Measurements from ENCODE around the gene RNU6-1. TPM values are rescaled to one million over a fixed set of nuclear protein-coding genes. Genes with fewer than 3 reads are reported as not detected.

RNU6-1 gene
- total RNA-seq, 1 experiment from 2014 or later = not detected

- H3K4me1 ChIP-seq (ENCODE audit: control insufficient read depth in 1 of 2, insufficient read depth in 2 of 2, low read length in 2 of 2) = no peaks in the 10 kb centered on the region
Measured at GRCh38 chr15:67825881-67826716, 13.7 kb downstream of the RNU6-1 start.

GRCh38 chr15:67824976-67825880, 14.6 kb downstream of the RNU6-1 start, which contains the start of gene SKOR1:
Gene SKOR1, plus strand, starts transcription at chr15:67825509. Its CDS starts 94 bp downstream, at chr15:67825603.
- no peaks in the 10 kb centered on the region for H3K9me2 ChIP-seq (ENCODE audit: insufficient read depth)
- no peaks in the 10 kb centered on the region for H3K27me3 ChIP-seq (ENCODE audit: insufficient read depth, low read length)
- no peaks in the 10 kb centered on the region for H3K36me3 ChIP-seq (ENCODE audit: control insufficient read depth in 1 of 2, insufficient read depth in 2 of 2, low read length in 2 of 2)
- intact Hi-C loops (cut with micrococcal nuclease) = no loop called here
- DNase-seq (ENCODE audit: low read depth, low spot score) = no peak
- H3K4me2 ChIP-seq (ENCODE audit: low read length) = no peak within 1 kb of the TSS
- H4K20me1 ChIP-seq (ENCODE audit: insufficient read depth) = no peaks in the 10 kb centered on the region
- no peak for TF ChIP-seq ZFX (IDR thresholded peaks at IDR 0.05)
- TF ChIP-seq CTCF (IDR thresholded peaks at IDR 0.05 in 2 of 3, conservative IDR thresholded peaks at IDR 0.05 in 1 of 3; ENCODE audit: borderline replicate concordance in 1 of 3, insufficient read depth in 1 of 3, low read depth in 2 of 3, low read length in 2 of 3) = no peak
- TF ChIP-seq POLR2AphosphoS5 (IDR thresholded peaks at IDR 0.05; ENCODE audit: low read depth, low read length) = no peak
- no peak for TF ChIP-seq CEBPB (IDR thresholded peaks at IDR 0.05; ENCODE audit: low read depth)
- no peak for TF ChIP-seq POLR2A (IDR thresholded peaks at IDR 0.05; ENCODE audit: borderline replicate concordance, extremely low read depth, insufficient read depth, insufficient read length)
- TF ChIP-seq SIN3A (IDR thresholded peaks at IDR 0.05; ENCODE audit: low read depth) = no peak
- no peak for TF ChIP-seq FOSL1 (IDR thresholded peaks at IDR 0.05; ENCODE audit: low read depth)
- RAD21 ChIA-PET (ENCODE audit: low non-redundant PET in 1 of 2, low total read pairs in 2 of 2, uncharacterized antibody in 2 of 2, unreplicated experiment in 2 of 2) = no interaction called here
- POLR2A ChIA-PET = no interaction called here
- no peak within 1 kb of the TSS for H3K4me3 ChIP-seq (replicated peaks in 1 of 2; ENCODE audit: low read depth in 1 of 2, low read length in 2 of 2)
- BruUV-seq (replicated peaks) = no TSS peak
- H3K79me2 ChIP-seq (ENCODE audit: insufficient read depth, low read length) = no peaks in the 10 kb centered on the region
- no peak for ATAC-seq
- H3K4me1 ChIP-seq (ENCODE audit: control insufficient read depth in 1 of 2, insufficient read depth in 2 of 2, low read length in 2 of 2) = no peaks in the 10 kb centered on the region
- no peak within 1 kb of the TSS for H3K27ac ChIP-seq (ENCODE audit: low read depth, low read length)
- H3K9me3 ChIP-seq (ENCODE audit: control insufficient read depth in 1 of 2, insufficient read depth in 1 of 2, low read depth in 1 of 2, low read length in 2 of 2) = no peaks in the 10 kb centered on the region
- CTCF ChIA-PET = no interaction called here
- no peak within 1 kb of the TSS for H2AFZ ChIP-seq (ENCODE audit: low read depth, low read length, poor library complexity, severe bottlenecking)
- no peak within 1 kb of the TSS for H3K9ac ChIP-seq (ENCODE audit: low read length)

More at GRCh38 chr15:67825881-67826716, 13.7 kb downstream of the RNU6-1 start:
- ATAC-seq (no peak), DNase-seq (ENCODE audit: low read depth, low spot score) (no peak)
- Histone ChIP-seq H3K79me2 (ENCODE audit: insufficient read depth, low read length) (no peaks in the 10 kb centered on the region), H3K36me3 (ENCODE audit: control insufficient read depth in 1 of 2, insufficient read depth in 2 of 2, low read length in 2 of 2) (no peaks in the 10 kb centered on the region), H3K9ac (ENCODE audit: low read length) (no peak overlapping the region), H3K4me3 (replicated peaks in 1 of 2; ENCODE audit: low read depth in 1 of 2, low read length in 2 of 2) (no peak overlapping the region), H3K4me2 (ENCODE audit: low read length) (no peak overlapping the region), H4K20me1 (ENCODE audit: insufficient read depth) (no peaks in the 10 kb centered on the region), H3K27me3 (ENCODE audit: insufficient read depth, low read length) (no peaks in the 10 kb centered on the region), H3K27ac (ENCODE audit: low read depth, low read length) (no peak overlapping the region), H2AFZ (ENCODE audit: low read depth, low read length, poor library complexity, severe bottlenecking) (no peak overlapping the region), H3K9me3 (ENCODE audit: control insufficient read depth in 1 of 2, insufficient read depth in 1 of 2, low read depth in 1 of 2, low read length in 2 of 2) (no peaks in the 10 kb centered on the region), H3K9me2 (ENCODE audit: insufficient read depth) (no peaks in the 10 kb centered on the region)
- TF ChIP-seq CEBPB (IDR thresholded peaks at IDR 0.05; ENCODE audit: low read depth) (no peak), ZFX (IDR thresholded peaks at IDR 0.05) (no peak)
- ChIA-PET RAD21 (ENCODE audit: low non-redundant PET in 1 of 2, low total read pairs in 2 of 2, uncharacterized antibody in 2 of 2, unreplicated experiment in 2 of 2) (no interaction called here), POLR2A (no interaction called here), CTCF (no interaction called here)
- no TSS peak for BruUV-seq (replicated peaks)
- intact Hi-C loops (cut with micrococcal nuclease) = no loop called here

All from HCT116 (cell line).